ENCODE data around the gene SHISA7.
A peak's percentile ranks its signal among the peaks of the same experiment; 100 is the strongest.

The SHISA7 gene

GRCh38 chr19:55474269-55475265, 31.5 kb upstream of the SHISA7 start:
- TF ChIP-seq CTCF (conservative IDR thresholded peaks at IDR 0.05; ENCODE audit: control insufficient read depth, insufficient read depth, low read depth, low read length): no peak
- no peak overlapping the region for H3K4me3 ChIP-seq (ENCODE audit: control insufficient read depth, low read depth, low read length)
- DNase-seq (ENCODE audit: low read depth): no peak

GRCh38 chr19:55473225-55474012, 30.3 kb upstream of the SHISA7 start:
- no peak overlapping the region for H3K4me3 ChIP-seq (ENCODE audit: control insufficient read depth, low read depth, low read length)
- no peak for TF ChIP-seq CTCF (conservative IDR thresholded peaks at IDR 0.05; ENCODE audit: control insufficient read depth, insufficient read depth, low read depth, low read length)
- DNase-seq (ENCODE audit: low read depth): peak; percentile 66

- no peak overlapping the region for H3K4me3 ChIP-seq (ENCODE audit: control insufficient read depth, low read depth, low read length)
- no peak for TF ChIP-seq CTCF (conservative IDR thresholded peaks at IDR 0.05; ENCODE audit: control insufficient read depth, insufficient read depth, low read depth, low read length)
- peak; percentile 79 for DNase-seq (ENCODE audit: low read depth)
These were observed 29.4 kb upstream of the SHISA7 start for GRCh38 chr19:55472463-55472862.

GRCh38 chr19:55471266-55471665, 28.2 kb upstream of the SHISA7 start:
- H3K4me3 ChIP-seq (ENCODE audit: control insufficient read depth, low read depth, low read length): no peak overlapping the region
- no peak for DNase-seq (ENCODE audit: low read depth)
- TF ChIP-seq CTCF (conservative IDR thresholded peaks at IDR 0.05; ENCODE audit: control insufficient read depth, insufficient read depth, low read depth, low read length): no peak

- no peak overlapping the region for H3K4me3 ChIP-seq (ENCODE audit: control insufficient read depth, low read depth, low read length)
- TF ChIP-seq CTCF (conservative IDR thresholded peaks at IDR 0.05; ENCODE audit: control insufficient read depth, insufficient read depth, low read depth, low read length): no peak
- no peak for DNase-seq (ENCODE audit: low read depth)
These were observed 24.9 kb upstream of the SHISA7 start for GRCh38 chr19:55468054-55468393.

- peak; percentile 57 for TF ChIP-seq CTCF (conservative IDR thresholded peaks at IDR 0.05; ENCODE audit: control insufficient read depth, insufficient read depth, low read depth, low read length)
- peak; percentile 70 for DNase-seq (ENCODE audit: low read depth)
- H3K4me3 ChIP-seq (ENCODE audit: control insufficient read depth, low read depth, low read length): no peak overlapping the region
These were observed 24.3 kb upstream of the SHISA7 start for GRCh38 chr19:55467236-55468053.

All from fibroblast of mammary gland (primary cell).